ENCODE data around the gene TRIP13. TPM values are rescaled to one million over a fixed set of nuclear protein-coding genes. Genes with fewer than 3 reads are reported as not detected.
"Not testable (repeated sequence)": the region's sequence is repeated elsewhere in the genome, so short reads cannot be mapped to it uniquely, and the experiment has no call there.

Gene TRIP13
- total and polyA plus RNA-seq, 10 of the 15 experiments (the other 5 are each of a cell fraction or from before 2014, with no cell fraction given), result 15.1 to 64.9 (median 32.2) TPM

- in situ Hi-C loops (cut with MboI), result loop anchor here (10.0 kb wide), 1 partner anchor 729 kb away; no protein-coding TSS in a partner anchor
- H3K27me3 ChIP-seq (replicated peaks in 1 of 2; ENCODE audit: control insufficient read depth in 2 of 2, insufficient read depth in 2 of 2, low read length in 1 of 2); FAIRE-seq; CTCF ChIA-PET; H3K4me2 ChIP-seq (ENCODE audit: control insufficient read depth, insufficient read depth); H4K20me1 ChIP-seq (ENCODE audit: control insufficient read depth, insufficient read depth); H3K9ac ChIP-seq (ENCODE audit: control insufficient read depth, insufficient read depth, low read length); H3K27ac ChIP-seq (ENCODE audit: control insufficient read depth, insufficient read depth); H2AFZ ChIP-seq (ENCODE audit: control insufficient read depth, low read depth, low read length); intact Hi-C loops (cut with micrococcal nuclease; ENCODE audit: unreplicated experiment); H3K79me2 ChIP-seq (ENCODE audit: control insufficient read depth, insufficient read depth, low read length); BruUV-seq (replicated peaks); H3K4me1 ChIP-seq (ENCODE audit: control insufficient read depth, insufficient read depth, low read length); RAD21 ChIA-PET (ENCODE audit: unreplicated experiment); H3K9me3 ChIP-seq (replicated peaks; ENCODE audit: control insufficient read depth, insufficient read depth, low read length); POLR2A ChIA-PET; H3K4me3 ChIP-seq; ATAC-seq; SMC1A ChIA-PET (ENCODE audit: uncharacterized antibody, unreplicated experiment); DNase-seq (ENCODE audit: low read depth, low spot score): not testable (repeated sequence)
- WGBS (ENCODE audit: insufficient coverage, insufficient replicate concordance, low lambda C conversion rate, missing lambda C conversion rate), result 96% methylated on average over 9 of the region's 12 CpGs
- H3K36me3 ChIP-seq (ENCODE audit: control insufficient read depth in 2 of 2, insufficient read depth in 2 of 2, low read length in 1 of 2), result peaks cover 0 to 19% of the 10 kb centered on the region in 2 experiments; a peak in 3 of 4 replicates
These were observed 22.7 kb downstream of the TRIP13 start for GRCh38 chr5:915346-915745.

- SMC1A ChIA-PET (ENCODE audit: uncharacterized antibody, unreplicated experiment), result no interaction called here
These were observed 23.3 kb downstream of the TRIP13 start for GRCh38 chr5:915946-916345.

More at GRCh38 chr5:915946-916345, 23.3 kb downstream of the TRIP13 start:
- DNase-seq (ENCODE audit: low read depth, low spot score), result no peak
- POLR2A ChIA-PET, result no interaction called here
- CTCF ChIA-PET, result no interaction called here
- no peaks in the 10 kb centered on the region for H3K79me2 ChIP-seq (ENCODE audit: control insufficient read depth, insufficient read depth, low read length)
- no peaks in the 10 kb centered on the region for H4K20me1 ChIP-seq (ENCODE audit: control insufficient read depth, insufficient read depth)
- 92% methylated on average over 12 of the region's 12 CpGs for WGBS (ENCODE audit: insufficient coverage, insufficient replicate concordance, low lambda C conversion rate, missing lambda C conversion rate)
- H3K9me3 ChIP-seq (replicated peaks; ENCODE audit: control insufficient read depth, insufficient read depth, low read length), result no peaks in the 10 kb centered on the region
- intact Hi-C loops (cut with micrococcal nuclease; ENCODE audit: unreplicated experiment) (no loop called here), in situ Hi-C loops (cut with MboI) (loop anchor here (10.0 kb wide), 1 partner anchor 729 kb away; no protein-coding TSS in a partner anchor)
- H3K4me1 ChIP-seq (ENCODE audit: control insufficient read depth, insufficient read depth, low read length), result no peaks in the 10 kb centered on the region
- no peaks in the 10 kb centered on the region for H3K27me3 ChIP-seq (replicated peaks in 1 of 2; ENCODE audit: control insufficient read depth in 2 of 2, insufficient read depth in 2 of 2, low read length in 1 of 2)
- no peak overlapping the region for H3K4me2 ChIP-seq (ENCODE audit: control insufficient read depth, insufficient read depth)
- no peak for ATAC-seq
- no peak for TF ChIP-seq YY1 (IDR thresholded peaks at IDR 0.05; ENCODE audit: low read depth, low read length)
- TF ChIP-seq EP300 (IDR thresholded peaks at IDR 0.05; ENCODE audit: borderline replicate concordance in 1 of 2, control insufficient read depth in 1 of 2, low read depth in 2 of 2, low read length in 2 of 2), result no peak
- TF ChIP-seq USF2 (IDR thresholded peaks at IDR 0.05; ENCODE audit: borderline replicate concordance, low read depth, low read length), result no peak
- TF ChIP-seq RUNX3 (IDR thresholded peaks at IDR 0.05; ENCODE audit: low read length), result no peak
- TF ChIP-seq KLF5 (IDR thresholded peaks at IDR 0.05; ENCODE audit: partially characterized antibody), result no peak
- TF ChIP-seq BCL3 (IDR thresholded peaks at IDR 0.05; ENCODE audit: borderline replicate concordance, insufficient read depth, low read depth, low read length, poor library complexity, severe bottlenecking), result no peak
- no peak for TF ChIP-seq POLR2AphosphoS5 (IDR thresholded peaks at IDR 0.05; ENCODE audit: low read length)
- no peak for TF ChIP-seq NFYA (IDR thresholded peaks at IDR 0.05; ENCODE audit: borderline replicate concordance, low read depth, low read length)
- TF ChIP-seq STAT1 (conservative IDR thresholded peaks at IDR 0.05), result no peak
- TF ChIP-seq RBBP5 (conservative IDR thresholded peaks at IDR 0.05), result no peak
- TF ChIP-seq CBX3 (IDR thresholded peaks at IDR 0.05; ENCODE audit: borderline replicate concordance, low read depth), result no peak
- TF ChIP-seq HDAC2 (IDR thresholded peaks at IDR 0.05), result no peak
- TF ChIP-seq SPI1 (IDR thresholded peaks at IDR 0.05; ENCODE audit: borderline replicate concordance, insufficient read depth, low read depth, low read length), result no peak
- no peak for TF ChIP-seq NFYB (IDR thresholded peaks at IDR 0.05; ENCODE audit: insufficient read depth, low read depth, low read length)
- no peak for TF ChIP-seq ZNF274 (IDR thresholded peaks at IDR 0.05; ENCODE audit: insufficient read depth, insufficient read length)
- TF ChIP-seq POU2F2 (IDR thresholded peaks at IDR 0.05; ENCODE audit: borderline replicate concordance, low read depth, low read length), result no peak
- no peak for TF ChIP-seq NR2F1 (conservative IDR thresholded peaks at IDR 0.05)
- no TSS peak for BruUV-seq (replicated peaks)
- no peak for FAIRE-seq
- H3K9ac ChIP-seq (ENCODE audit: control insufficient read depth, insufficient read depth, low read length), result no peak overlapping the region
- no peak overlapping the region for H3K27ac ChIP-seq (ENCODE audit: control insufficient read depth, insufficient read depth)
- H3K36me3 ChIP-seq (ENCODE audit: control insufficient read depth in 2 of 2, insufficient read depth in 2 of 2, low read length in 1 of 2), result peaks cover 0 to 15% of the 10 kb centered on the region in 2 experiments; a peak in 3 of 4 replicates
- RAD21 ChIA-PET (ENCODE audit: unreplicated experiment), result no interaction called here
- no peak overlapping the region for H2AFZ ChIP-seq (ENCODE audit: control insufficient read depth, low read depth, low read length)
- no peak overlapping the region for H3K4me3 ChIP-seq

Data from GM12878 (cell line).